GM12891 (cell line): Measurements from ENCODE around the gene SFI1.

ENCODE experiments used
- PAX5 ChIP-seq: IDR thresholded peaks from 2 replicates; pipeline ENCODE4 v1.6.1; 2011; ENCODE audit warnings: low read length, moderate library complexity, mild to moderate bottlenecking; ENCODE audit not compliant: insufficient read depth, severe bottlenecking
- POLR2A ChIP-seq: IDR thresholded peaks from 2 replicates; pipeline ENCODE4 v1.6.1; 2011; ENCODE audit warnings: low read depth, low read length, control low read depth
- POLR2AphosphoS5 ChIP-seq: IDR thresholded peaks from 2 replicates; pipeline ENCODE4 v1.6.1; 2011; ENCODE audit warnings: low read depth, low read length, control low read depth
- POU2F2 ChIP-seq: IDR thresholded peaks from 2 replicates; pipeline ENCODE4 v1.6.1; 2011; ENCODE audit warnings: low read depth, mild to moderate bottlenecking, control low read depth, low read length, moderate library complexity
- SPI1 ChIP-seq: IDR thresholded peaks from 2 replicates; pipeline ENCODE4 v1.6.1; 2011; ENCODE audit warnings: low read depth, low read length, control low read depth
- TAF1 ChIP-seq: IDR thresholded peaks from 2 replicates; pipeline ENCODE4 v1.6.1; 2011; ENCODE audit warnings: low read depth, low read length, control low read depth

- no peak for TF ChIP-seq POLR2A
- no peak for TF ChIP-seq POLR2AphosphoS5
- TF ChIP-seq SPI1, result no peak
- TF ChIP-seq TAF1, result no peak
- TF ChIP-seq POU2F2, result no peak
- no peak for TF ChIP-seq PAX5
Measured at GRCh38 chr22:31584804-31585160, 88.4 kb downstream of the SFI1 start.
